Neural cell (in vitro differentiated cells): ENCODE measurements around the gene PLA2G2F. TPM values are rescaled to one million over a fixed set of nuclear protein-coding genes. Genes with fewer than 3 reads are reported as not detected.

Experiments used
- H2AFZ ChIP-seq: fragments of 200-600, 300-800 bp; sonication (generic), shearing (Covaris generic); 2 replicates; pipeline ENCODE4 v1.6.0; 2014; ENCODE audit warnings: low read depth, mild to moderate bottlenecking, antibody characterized with exemption, low read length, moderate library complexity
- H3F3A ChIP-seq: fragments of 200-600 bp; shearing (Covaris generic); 2 replicates; pipeline ENCODE4 v1.6.1; 2016; ENCODE audit warnings: mild to moderate bottlenecking, moderate library complexity, mixed read lengths, antibody characterized with exemption, low read length; ENCODE audit not compliant: insufficient read depth, poor library complexity, severe bottlenecking
- H3K27ac ChIP-seq: fragments of 200-600, 300-800 bp; sonication (generic), shearing (Covaris generic); 2 replicates; pipeline ENCODE4 v1.5.1; 2014; ENCODE audit warnings: mild to moderate bottlenecking, low read length, moderate library complexity
- H3K27me3 ChIP-seq: fragments of 300-800, 200-600 bp; sonication (generic), shearing (Covaris generic); 2 replicates; pipeline ENCODE4 v1.6.0; 2014; ENCODE audit warnings: mild to moderate bottlenecking, low read depth, low read length, moderate library complexity; ENCODE audit not compliant: insufficient read depth
- H3K36me3 ChIP-seq: fragments of 300-800, 200-600 bp; sonication (generic), shearing (Covaris generic); 2 replicates; pipeline ENCODE4 v1.5.1; 2014; ENCODE audit warnings: mild to moderate bottlenecking, antibody characterized with exemption, low read length, moderate library complexity; ENCODE audit not compliant: insufficient read depth
- H3K4me2 ChIP-seq: fragments of 300-800, 200-600 bp; sonication (generic), shearing (Covaris generic); 2 replicates; pipeline ENCODE4 v1.6.0; 2014; ENCODE audit warnings: mild to moderate bottlenecking, low read length
- H3K4me3 ChIP-seq: fragments of 300-800, 200-600 bp; sonication (generic), shearing (Covaris generic); 2 replicates; pipeline ENCODE4 v1.5.1; 2014; ENCODE audit warnings: mild to moderate bottlenecking, low read length, moderate library complexity
- H3K79me2 ChIP-seq: fragments of 200-600 bp; shearing (Covaris generic); replicated peaks from 2 replicates; pipeline ENCODE4 v1.6.0; 2014; ENCODE audit warnings: mild to moderate bottlenecking, low read length, moderate library complexity; ENCODE audit not compliant: insufficient read depth
- H3K9ac ChIP-seq: fragments of 300-800, 200-600 bp; sonication (generic), shearing (Covaris generic); 2 replicates; pipeline ENCODE4 v1.6.1; 2016; ENCODE audit warnings: mild to moderate bottlenecking, low read length, mixed read lengths
- H3K9me2 ChIP-seq: fragments of 200-600 bp; shearing (Covaris generic); 2 replicates; pipeline ENCODE4 v1.6.1; 2016; ENCODE audit warnings: mild to moderate bottlenecking, low read length, mixed read lengths; ENCODE audit not compliant: insufficient read depth
- H3K9me3 ChIP-seq: fragments of 200-600, 300-800 bp; sonication (generic), shearing (Covaris generic); 2 replicates; pipeline ENCODE4 v1.6.1; 2016; ENCODE audit warnings: mild to moderate bottlenecking, mixed run types, low read length, moderate library complexity, mixed read lengths
- H4K20me1 ChIP-seq: fragments of 200-600 bp; shearing (Covaris generic); 2 replicates; pipeline ENCODE4 v1.6.1; 2016; ENCODE audit warnings: mild to moderate bottlenecking, mixed run types; ENCODE audit not compliant: insufficient read depth
- EP300 ChIP-seq: fragments of 450-650 bp; conservative IDR thresholded peaks from 2 replicates; pipeline ENCODE4 v1.6.1; 2014; ENCODE audit warnings: antibody characterized with exemption, mild to moderate bottlenecking, moderate library complexity; ENCODE audit not compliant: poor library complexity, severe bottlenecking
- EZH2 ChIP-seq: fragments of 200-600, 300-800 bp; shearing (Covaris generic), sonication (generic); IDR thresholded peaks from 2 replicates; pipeline ENCODE4 v1.6.1; 2014; ENCODE audit warnings: antibody characterized with exemption, low read length, borderline replicate concordance, mild to moderate bottlenecking; ENCODE audit not compliant: insufficient read depth, poor library complexity, severe bottlenecking
- MXI1 ChIP-seq: fragments of 450-650 bp; conservative IDR thresholded peaks from 2 replicates; pipeline ENCODE4 v1.6.1; 2014; ENCODE audit warnings: antibody characterized with exemption, mild to moderate bottlenecking; ENCODE audit not compliant: poor library complexity, severe bottlenecking
- POLR2AphosphoS5 ChIP-seq: IDR thresholded peaks from 2 replicates; pipeline ENCODE4 v1.6.1; 2012
- RAD21 ChIP-seq: fragments of 450-650 bp; conservative IDR thresholded peaks from 2 replicates; pipeline ENCODE4 v1.6.1; 2014; ENCODE audit warnings: antibody characterized with exemption, mild to moderate bottlenecking, moderate library complexity
- SMC3 ChIP-seq: fragments of 450-650 bp; conservative IDR thresholded peaks from 2 replicates; pipeline ENCODE4 v1.6.1; 2014; ENCODE audit warnings: antibody characterized with exemption, mild to moderate bottlenecking, moderate library complexity; ENCODE audit not compliant: poor library complexity
- TAF1 ChIP-seq: IDR thresholded peaks from 2 replicates; pipeline ENCODE4 v1.6.1; 2012; ENCODE audit warnings: low read depth
- polyA plus RNA-seq: library from polyadenylated mRNA; depleted of rRNA; stranded (reverse); fragments of >200 nt; gene quantifications from 2 replicates; pipeline ENCODE4 v1.2.3, GENCODE V29; 2014
- TF ChIP-seq, protein P1 (sequence below): fragments of 450-650 bp; IDR thresholded peaks from 2 replicates; pipeline ENCODE4 v1.5.1; 2014; ENCODE audit warnings: antibody characterized with exemption, mild to moderate bottlenecking, moderate library complexity; ENCODE audit not compliant: poor library complexity, severe bottlenecking
- TF ChIP-seq, protein P2 (sequence below): IDR thresholded peaks from 2 replicates; pipeline ENCODE4 v1.6.1; 2012; ENCODE audit warnings: borderline replicate concordance

Gene PLA2G2F
- polyA plus RNA-seq, 1 donor from 2014 or later = not detected

DNA sequence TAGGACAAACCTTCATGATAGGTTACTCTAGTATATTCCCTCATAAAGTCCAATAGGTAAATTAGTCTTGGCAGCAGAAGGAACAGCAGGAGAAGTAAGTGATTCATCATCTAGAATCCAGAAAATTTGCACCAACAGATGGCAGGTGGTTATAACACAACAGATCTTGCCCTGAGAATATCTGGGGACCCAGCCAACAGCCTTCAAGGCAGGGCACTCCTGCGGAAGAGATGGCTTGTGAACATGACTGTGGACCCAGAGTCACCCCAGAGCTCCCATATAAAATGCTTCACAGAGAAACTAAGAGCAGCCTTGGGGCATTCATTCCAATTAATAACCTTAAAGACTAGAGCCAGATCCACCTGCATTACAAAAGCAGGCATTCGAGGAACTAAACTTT is 55.1 kb downstream of the PLA2G2F start:
- H3K9ac ChIP-seq = no peak overlapping the region
- no peaks in the 10 kb centered on the region for H3K9me3 ChIP-seq
- no peaks in the 10 kb centered on the region for H3K27me3 ChIP-seq
- H3K79me2 ChIP-seq = no peaks in the 10 kb centered on the region
- H3K9me2 ChIP-seq = no peaks in the 10 kb centered on the region
- H3K36me3 ChIP-seq = no peaks in the 10 kb centered on the region
- no peak overlapping the region for H2AFZ ChIP-seq
- no peak overlapping the region for H3K27ac ChIP-seq
- no peak overlapping the region for H3K4me2 ChIP-seq
- TF ChIP-seq RAD21 (no peak), EZH2 (no peak), TAF1 (no peak), SMC3 (no peak), POLR2AphosphoS5 (no peak), EP300 (no peak), MXI1 (no peak)
- TF ChIP-seq, protein P1, sequence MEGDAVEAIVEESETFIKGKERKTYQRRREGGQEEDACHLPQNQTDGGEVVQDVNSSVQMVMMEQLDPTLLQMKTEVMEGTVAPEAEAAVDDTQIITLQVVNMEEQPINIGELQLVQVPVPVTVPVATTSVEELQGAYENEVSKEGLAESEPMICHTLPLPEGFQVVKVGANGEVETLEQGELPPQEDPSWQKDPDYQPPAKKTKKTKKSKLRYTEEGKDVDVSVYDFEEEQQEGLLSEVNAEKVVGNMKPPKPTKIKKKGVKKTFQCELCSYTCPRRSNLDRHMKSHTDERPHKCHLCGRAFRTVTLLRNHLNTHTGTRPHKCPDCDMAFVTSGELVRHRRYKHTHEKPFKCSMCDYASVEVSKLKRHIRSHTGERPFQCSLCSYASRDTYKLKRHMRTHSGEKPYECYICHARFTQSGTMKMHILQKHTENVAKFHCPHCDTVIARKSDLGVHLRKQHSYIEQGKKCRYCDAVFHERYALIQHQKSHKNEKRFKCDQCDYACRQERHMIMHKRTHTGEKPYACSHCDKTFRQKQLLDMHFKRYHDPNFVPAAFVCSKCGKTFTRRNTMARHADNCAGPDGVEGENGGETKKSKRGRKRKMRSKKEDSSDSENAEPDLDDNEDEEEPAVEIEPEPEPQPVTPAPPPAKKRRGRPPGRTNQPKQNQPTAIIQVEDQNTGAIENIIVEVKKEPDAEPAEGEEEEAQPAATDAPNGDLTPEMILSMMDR = no peak
- TF ChIP-seq, protein P2, sequence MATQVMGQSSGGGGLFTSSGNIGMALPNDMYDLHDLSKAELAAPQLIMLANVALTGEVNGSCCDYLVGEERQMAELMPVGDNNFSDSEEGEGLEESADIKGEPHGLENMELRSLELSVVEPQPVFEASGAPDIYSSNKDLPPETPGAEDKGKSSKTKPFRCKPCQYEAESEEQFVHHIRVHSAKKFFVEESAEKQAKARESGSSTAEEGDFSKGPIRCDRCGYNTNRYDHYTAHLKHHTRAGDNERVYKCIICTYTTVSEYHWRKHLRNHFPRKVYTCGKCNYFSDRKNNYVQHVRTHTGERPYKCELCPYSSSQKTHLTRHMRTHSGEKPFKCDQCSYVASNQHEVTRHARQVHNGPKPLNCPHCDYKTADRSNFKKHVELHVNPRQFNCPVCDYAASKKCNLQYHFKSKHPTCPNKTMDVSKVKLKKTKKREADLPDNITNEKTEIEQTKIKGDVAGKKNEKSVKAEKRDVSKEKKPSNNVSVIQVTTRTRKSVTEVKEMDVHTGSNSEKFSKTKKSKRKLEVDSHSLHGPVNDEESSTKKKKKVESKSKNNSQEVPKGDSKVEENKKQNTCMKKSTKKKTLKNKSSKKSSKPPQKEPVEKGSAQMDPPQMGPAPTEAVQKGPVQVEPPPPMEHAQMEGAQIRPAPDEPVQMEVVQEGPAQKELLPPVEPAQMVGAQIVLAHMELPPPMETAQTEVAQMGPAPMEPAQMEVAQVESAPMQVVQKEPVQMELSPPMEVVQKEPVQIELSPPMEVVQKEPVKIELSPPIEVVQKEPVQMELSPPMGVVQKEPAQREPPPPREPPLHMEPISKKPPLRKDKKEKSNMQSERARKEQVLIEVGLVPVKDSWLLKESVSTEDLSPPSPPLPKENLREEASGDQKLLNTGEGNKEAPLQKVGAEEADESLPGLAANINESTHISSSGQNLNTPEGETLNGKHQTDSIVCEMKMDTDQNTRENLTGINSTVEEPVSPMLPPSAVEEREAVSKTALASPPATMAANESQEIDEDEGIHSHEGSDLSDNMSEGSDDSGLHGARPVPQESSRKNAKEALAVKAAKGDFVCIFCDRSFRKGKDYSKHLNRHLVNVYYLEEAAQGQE = no peak
- no peaks in the 10 kb centered on the region for H3F3A ChIP-seq
- no peak overlapping the region for H3K4me3 ChIP-seq
- H4K20me1 ChIP-seq = no peaks in the 10 kb centered on the region

DNA sequence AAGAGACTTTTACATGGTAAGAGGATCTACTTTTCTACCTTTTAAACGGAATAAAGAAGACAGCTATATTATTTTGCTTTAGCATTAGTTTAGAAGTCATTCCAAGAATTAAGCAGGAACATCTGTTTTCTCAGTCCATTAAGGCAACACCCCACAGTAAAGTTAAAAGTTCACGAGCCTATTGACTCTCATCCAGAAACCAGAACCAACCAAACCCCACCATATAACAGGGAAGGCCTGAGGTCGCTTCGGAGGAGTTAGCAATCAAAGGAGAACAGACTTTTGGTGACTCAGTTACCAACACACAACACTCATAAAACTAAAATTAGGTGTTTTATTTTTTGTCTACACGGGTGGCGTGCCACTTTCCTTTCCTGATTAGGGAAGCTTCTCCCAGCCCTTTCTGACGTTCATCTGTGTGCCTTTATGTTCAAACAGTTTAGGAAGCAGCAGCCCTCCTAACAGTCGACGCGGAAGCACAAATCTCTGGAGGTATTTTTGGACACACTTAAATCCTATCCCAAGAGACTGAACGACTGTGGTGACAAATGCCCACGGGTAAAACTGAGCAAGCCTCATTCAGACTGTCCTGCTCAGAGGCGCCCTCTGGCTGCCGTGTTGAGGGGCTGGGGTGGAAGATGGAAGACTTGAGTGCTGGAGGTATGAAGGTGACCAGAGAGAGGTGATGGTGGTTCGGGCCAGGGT is 55.8 kb downstream of the PLA2G2F start:
- no peak overlapping the region for H2AFZ ChIP-seq

More for the DNA sequence above, 55.8 kb downstream of the PLA2G2F start:
- H3K9ac ChIP-seq = no peak overlapping the region
- H3K79me2 ChIP-seq = no peaks in the 10 kb centered on the region
- no peaks in the 10 kb centered on the region for H3K9me2 ChIP-seq
- no peaks in the 10 kb centered on the region for H3F3A ChIP-seq
- no peaks in the 10 kb centered on the region for H4K20me1 ChIP-seq
- no peak overlapping the region for H3K4me3 ChIP-seq
- TF ChIP-seq, protein P2 = no peak
- TF ChIP-seq, protein P1 = peak; percentile 31
- H3K9me3 ChIP-seq = no peaks in the 10 kb centered on the region
- H3K27me3 ChIP-seq = no peaks in the 10 kb centered on the region
- H3K36me3 ChIP-seq = no peaks in the 10 kb centered on the region
- no peak overlapping the region for H3K4me2 ChIP-seq
- H3K27ac ChIP-seq = no peak overlapping the region
